IPS-18a (cell line): ENCODE measurements around the gene CRKL.
A peak's percentile ranks its signal among the peaks of the same experiment; 100 is the strongest.

ENCODE experiments used
- H3K27ac ChIP-seq: one replicate; pipeline ENCODE4 v1.5.1; 2013; ENCODE audit warnings: low read length
- H3K27me3 ChIP-seq: one replicate; pipeline ENCODE4 v1.6.1; 2013; ENCODE audit warnings: mild to moderate bottlenecking, low read length; ENCODE audit not compliant: control insufficient read depth, insufficient read depth
- H3K36me3 ChIP-seq: one replicate; pipeline ENCODE4 v1.6.1; 2013; ENCODE audit warnings: low read depth, low read length; ENCODE audit not compliant: control insufficient read depth
- H3K4me1 ChIP-seq: one replicate; pipeline ENCODE4 v1.6.1; 2013; ENCODE audit warnings: low read depth, low read length; ENCODE audit not compliant: control insufficient read depth
- H3K4me3 ChIP-seq: one replicate; pipeline ENCODE4 v1.5.1; 2013; ENCODE audit warnings: low read length
- H3K9ac ChIP-seq: one replicate; pipeline ENCODE4 v1.6.1; 2013; ENCODE audit warnings: mild to moderate bottlenecking, low read length, moderate library complexity
- H3K9me3 ChIP-seq: one replicate; pipeline ENCODE4 v1.6.1; 2013; ENCODE audit warnings: low read depth, low read length; ENCODE audit not compliant: control insufficient read depth

CRKL gene

GRCh38 chr22:20982563-20982882 lies 65.3 kb downstream of the CRKL start:
- peak overlapping the region; percentile 79 for H3K4me3 ChIP-seq
- H3K9me3 ChIP-seq = peaks cover 7% of the 10 kb centered on the region
- H3K36me3 ChIP-seq = peaks cover 5% of the 10 kb centered on the region
- peaks cover 10% of the 10 kb centered on the region for H3K4me1 ChIP-seq
- peaks cover 13% of the 10 kb centered on the region for H3K27me3 ChIP-seq
- no peak overlapping the region for H3K27ac ChIP-seq
- H3K9ac ChIP-seq = peak overlapping the region; percentile 75

- Histone ChIP-seq H3K36me3 (peaks cover 5% of the 10 kb centered on the region), H3K27ac (no peak overlapping the region), H3K9me3 (peaks cover 6% of the 10 kb centered on the region), H3K4me1 (peaks cover 10% of the 10 kb centered on the region), H3K27me3 (peaks cover 12% of the 10 kb centered on the region), H3K9ac (no peak overlapping the region), H3K4me3 (peak overlapping the region; percentile 79)
Measured at GRCh38 chr22:20983081-20983771, 66.0 kb downstream of the CRKL start.

- no peaks in the 10 kb centered on the region for H3K9me3 ChIP-seq
- peaks cover 10% of the 10 kb centered on the region for H3K4me1 ChIP-seq
- no peak overlapping the region for H3K4me3 ChIP-seq
- H3K36me3 ChIP-seq = peaks cover 5% of the 10 kb centered on the region
- H3K27ac ChIP-seq = no peak overlapping the region
- H3K9ac ChIP-seq = no peak overlapping the region
- no peaks in the 10 kb centered on the region for H3K27me3 ChIP-seq
Measured at GRCh38 chr22:20985720-20986119, 68.5 kb downstream of the CRKL start.

- Histone ChIP-seq H3K27me3 (no peaks in the 10 kb centered on the region), H3K36me3 (peaks cover 5% of the 10 kb centered on the region), H3K27ac (no peak overlapping the region), H3K9me3 (no peaks in the 10 kb centered on the region), H3K4me1 (peaks cover 7% of the 10 kb centered on the region), H3K9ac (no peak overlapping the region), H3K4me3 (no peak overlapping the region)
Measured at GRCh38 chr22:20986365-20986764, 69.2 kb downstream of the CRKL start.

- Histone ChIP-seq H3K4me3 (no peak overlapping the region), H3K4me1 (peaks cover 4% of the 10 kb centered on the region), H3K9ac (no peak overlapping the region), H3K27me3 (no peaks in the 10 kb centered on the region), H3K9me3 (no peaks in the 10 kb centered on the region), H3K36me3 (peaks cover 5% of the 10 kb centered on the region), H3K27ac (no peak overlapping the region)
Measured at GRCh38 chr22:20987375-20987774, 70.2 kb downstream of the CRKL start.

GRCh38 chr22:20988573-20989322 lies 71.5 kb downstream of the CRKL start:
- peaks cover 8% of the 10 kb centered on the region for H3K36me3 ChIP-seq
- no peaks in the 10 kb centered on the region for H3K27me3 ChIP-seq
- no peak overlapping the region for H3K4me3 ChIP-seq
- no peaks in the 10 kb centered on the region for H3K9me3 ChIP-seq
- no peak overlapping the region for H3K27ac ChIP-seq
- H3K4me1 ChIP-seq = no peaks in the 10 kb centered on the region
- no peak overlapping the region for H3K9ac ChIP-seq

GRCh38 chr22:20989323-20990138 lies 72.3 kb downstream of the CRKL start:
- H3K36me3 ChIP-seq = peaks cover 8% of the 10 kb centered on the region
- H3K27ac ChIP-seq = no peak overlapping the region
- no peak overlapping the region for H3K9ac ChIP-seq
- no peaks in the 10 kb centered on the region for H3K27me3 ChIP-seq
- H3K4me3 ChIP-seq = no peak overlapping the region
- no peaks in the 10 kb centered on the region for H3K9me3 ChIP-seq
- no peaks in the 10 kb centered on the region for H3K4me1 ChIP-seq

- no peak overlapping the region for H3K4me3 ChIP-seq
- no peak overlapping the region for H3K27ac ChIP-seq
- H3K9ac ChIP-seq = no peak overlapping the region
- no peaks in the 10 kb centered on the region for H3K9me3 ChIP-seq
- H3K4me1 ChIP-seq = no peaks in the 10 kb centered on the region
- H3K36me3 ChIP-seq = peaks cover 8% of the 10 kb centered on the region
- H3K27me3 ChIP-seq = no peaks in the 10 kb centered on the region
Measured at GRCh38 chr22:20990184-20991180, 73.3 kb downstream of the CRKL start.

GRCh38 chr22:20991252-20992055 lies 74.2 kb downstream of the CRKL start:
- H3K9ac ChIP-seq = no peak overlapping the region
- peaks cover 3% of the 10 kb centered on the region for H3K36me3 ChIP-seq
- no peak overlapping the region for H3K27ac ChIP-seq
- H3K27me3 ChIP-seq = no peaks in the 10 kb centered on the region
- H3K9me3 ChIP-seq = no peaks in the 10 kb centered on the region
- H3K4me3 ChIP-seq = no peak overlapping the region
- no peaks in the 10 kb centered on the region for H3K4me1 ChIP-seq

- Histone ChIP-seq H3K36me3 (peaks cover 3% of the 10 kb centered on the region), H3K9ac (no peak overlapping the region), H3K4me3 (no peak overlapping the region), H3K27me3 (no peaks in the 10 kb centered on the region), H3K4me1 (no peaks in the 10 kb centered on the region), H3K27ac (no peak overlapping the region), H3K9me3 (no peaks in the 10 kb centered on the region)
Measured at GRCh38 chr22:20992056-20992442, 74.8 kb downstream of the CRKL start.
